SK-N-MC (cell line): ENCODE measurements around the gene FGG.

Experiments
- DNase-seq: peaks from one replicate; pipeline ENCODE4 v3.0.0-alpha.2; 2011; ENCODE audit warnings: low read depth, low spot score
- H3K27ac ChIP-seq: fragments of 200-600 bp; sonication (generic); 2 replicates; pipeline ENCODE4 v1.5.1; 2016; ENCODE audit warnings: mixed run types
- H3K36me3 ChIP-seq: fragments of 200-600 bp; sonication (generic); 2 replicates; pipeline ENCODE4 v1.6.1; 2017; ENCODE audit warnings: antibody characterized with exemption, low read length, mixed read lengths; ENCODE audit not compliant: insufficient read depth
- H3K4me3 ChIP-seq: fragments of 200-600 bp; sonication (generic); 2 replicates; pipeline ENCODE4 v1.5.1; 2016
- H3K9ac ChIP-seq: fragments of 200-600 bp; sonication (generic); 2 replicates; pipeline ENCODE4 v1.8.0; 2017; ENCODE audit warnings: mixed run types, mixed read lengths; ENCODE audit not compliant: insufficient read length
- H3K9me3 ChIP-seq: fragments of 200-600 bp; sonication (generic); 2 replicates; pipeline ENCODE4 v1.6.1; 2017; ENCODE audit warnings: low read depth, mild to moderate bottlenecking, antibody characterized with exemption, low read length, moderate library complexity, mixed read lengths
- EZH2 ChIP-seq: fragments of 200-600 bp; sonication (generic); IDR thresholded peaks from one replicate; pipeline ENCODE4 v1.6.1; 2017; ENCODE audit warnings: antibody characterized with exemption
- FOXP2 ChIP-seq: optimal IDR thresholded peaks from 2 replicates; pipeline ENCODE3; 2011; ENCODE audit warnings: mild to moderate bottlenecking, moderate library complexity; ENCODE audit not compliant: insufficient read depth; ENCODE audit errors: extremely low read length, control extremely low read depth
- POLR2AphosphoS5 ChIP-seq: IDR thresholded peaks from 2 replicates; pipeline ENCODE4 v1.6.1; 2012; ENCODE audit warnings: mild to moderate bottlenecking, low read depth, low read length, borderline replicate concordance

FGG gene

GRCh38 chr4:154630324-154630723 lies 17.9 kb upstream of the FGG start:
- H3K9ac ChIP-seq, result no peak overlapping the region
- H3K4me3 ChIP-seq, result no peak overlapping the region
- TF ChIP-seq EZH2 (no peak), FOXP2 (no peak), POLR2AphosphoS5 (no peak)
- no peak for DNase-seq
- H3K36me3 ChIP-seq, result no peaks in the 10 kb centered on the region
- H3K27ac ChIP-seq, result no peak overlapping the region
- H3K9me3 ChIP-seq, result no peaks in the 10 kb centered on the region

GRCh38 chr4:154626793-154627484 lies 14.5 kb upstream of the FGG start:
- no peaks in the 10 kb centered on the region for H3K36me3 ChIP-seq
- H3K9me3 ChIP-seq, result no peaks in the 10 kb centered on the region
- no peak for DNase-seq
- H3K4me3 ChIP-seq, result no peak overlapping the region
- no peak overlapping the region for H3K27ac ChIP-seq
- no peak overlapping the region for H3K9ac ChIP-seq
- no peak for TF ChIP-seq FOXP2
- TF ChIP-seq EZH2, result no peak
- TF ChIP-seq POLR2AphosphoS5, result no peak

DNA sequence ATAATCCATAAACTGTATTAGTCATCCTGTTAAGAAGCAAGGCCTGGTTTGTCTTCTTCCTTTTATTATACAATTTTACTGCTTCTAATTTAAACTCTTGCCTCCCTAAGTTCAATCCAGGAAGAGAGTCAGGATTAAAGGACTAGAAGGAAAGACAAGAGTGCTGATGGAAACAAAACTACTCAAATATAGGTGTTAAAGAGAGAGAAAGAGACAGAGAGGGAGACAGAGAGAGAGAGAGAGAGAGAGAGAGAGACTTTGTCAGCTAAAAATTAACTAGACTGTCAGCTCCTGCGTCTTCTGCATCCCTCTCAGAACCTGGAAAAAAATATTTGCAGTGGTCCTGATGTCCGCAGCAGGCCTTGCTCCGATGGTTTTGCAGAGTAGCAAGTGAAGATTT lies 13.5 kb upstream of the FGG start:
- H3K9ac ChIP-seq, result no peak overlapping the region
- H3K36me3 ChIP-seq, result no peaks in the 10 kb centered on the region
- no peak for DNase-seq
- TF ChIP-seq POLR2AphosphoS5 (no peak), FOXP2 (no peak), EZH2 (no peak)
- no peaks in the 10 kb centered on the region for H3K9me3 ChIP-seq
- no peak overlapping the region for H3K27ac ChIP-seq
- no peak overlapping the region for H3K4me3 ChIP-seq

DNA sequence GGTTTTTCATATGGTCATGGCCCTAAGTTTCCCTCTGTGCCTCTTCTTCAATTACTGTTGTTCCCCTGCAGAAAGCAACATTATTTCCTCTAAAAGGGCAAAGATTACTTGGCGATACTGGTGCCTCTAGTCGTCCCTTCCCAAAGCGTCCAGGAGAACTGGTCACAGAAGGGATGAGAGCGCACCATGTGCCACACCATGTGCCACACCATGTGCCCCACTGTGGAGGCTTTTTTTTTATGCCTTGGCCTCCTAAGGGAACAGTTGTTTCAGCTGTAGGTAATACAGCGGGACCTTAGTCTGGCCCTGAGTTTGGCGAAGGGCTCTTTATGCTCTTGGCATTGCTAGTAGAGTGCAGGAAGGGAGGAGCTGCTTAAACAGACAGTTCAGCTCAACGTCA lies 11.5 kb upstream of the FGG start:
- DNase-seq, result no peak
- H3K4me3 ChIP-seq, result no peak overlapping the region
- H3K9me3 ChIP-seq, result no peaks in the 10 kb centered on the region
- H3K9ac ChIP-seq, result no peak overlapping the region
- no peaks in the 10 kb centered on the region for H3K36me3 ChIP-seq
- no peak overlapping the region for H3K27ac ChIP-seq
- TF ChIP-seq EZH2, result no peak
- TF ChIP-seq FOXP2, result no peak
- no peak for TF ChIP-seq POLR2AphosphoS5

DNA sequence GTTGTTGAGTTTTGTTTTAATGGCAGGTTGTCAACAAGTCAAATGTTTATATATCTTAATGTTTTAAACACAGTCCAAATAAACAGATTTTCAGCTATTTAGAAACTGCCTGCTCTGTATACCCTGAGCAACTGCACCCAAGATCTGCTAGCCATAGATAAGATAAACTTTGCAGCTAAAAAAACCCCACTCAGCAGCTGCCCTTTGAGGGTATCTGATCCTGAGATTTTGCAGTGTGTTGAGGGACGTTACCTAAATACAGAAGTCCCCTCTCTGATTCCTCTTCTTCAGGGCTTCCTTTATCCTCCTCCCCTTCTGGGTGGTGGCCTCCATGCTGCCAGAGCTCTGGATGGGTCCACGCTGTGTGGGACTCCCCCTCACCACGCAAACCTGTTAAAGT lies 11.0 kb upstream of the FGG start:
- TF ChIP-seq FOXP2, result no peak
- no peak for TF ChIP-seq EZH2
- TF ChIP-seq POLR2AphosphoS5, result no peak
- no peak overlapping the region for H3K9ac ChIP-seq
- H3K27ac ChIP-seq, result no peak overlapping the region
- no peak overlapping the region for H3K4me3 ChIP-seq
- no peaks in the 10 kb centered on the region for H3K9me3 ChIP-seq
- H3K36me3 ChIP-seq, result no peaks in the 10 kb centered on the region
- no peak for DNase-seq

GRCh38 chr4:154622598-154622997 lies 10.1 kb upstream of the FGG start:
- Histone ChIP-seq H3K27ac (no peak overlapping the region), H3K36me3 (no peaks in the 10 kb centered on the region), H3K4me3 (no peak overlapping the region), H3K9ac (no peak overlapping the region), H3K9me3 (no peaks in the 10 kb centered on the region)
- no peak for DNase-seq
- TF ChIP-seq POLR2AphosphoS5, result no peak
- no peak for TF ChIP-seq EZH2
- no peak for TF ChIP-seq FOXP2

DNA sequence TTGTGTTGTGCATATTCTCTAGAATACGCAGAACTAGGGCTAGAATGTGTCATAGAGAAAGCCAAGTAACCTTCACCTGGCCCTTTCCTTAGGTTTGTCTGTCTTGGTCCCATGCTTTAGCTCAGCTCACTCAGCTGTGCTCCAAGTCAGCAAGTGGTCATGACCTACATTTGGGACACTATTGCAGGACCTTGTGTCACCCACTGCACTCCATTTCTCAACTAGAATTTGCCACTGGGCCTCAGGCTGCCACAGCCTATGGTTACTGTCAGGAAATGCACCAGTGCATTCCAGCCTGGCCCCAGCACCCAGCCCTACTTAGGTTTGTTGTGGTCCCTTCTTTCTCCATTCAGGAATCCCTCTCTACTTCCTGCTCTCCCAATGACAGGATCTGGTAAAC lies 7.7 kb upstream of the FGG start:
- H3K36me3 ChIP-seq, result no peaks in the 10 kb centered on the region
- H3K9ac ChIP-seq, result no peak overlapping the region
- H3K27ac ChIP-seq, result no peak overlapping the region
- no peak for DNase-seq
- TF ChIP-seq POLR2AphosphoS5, result no peak
- no peak for TF ChIP-seq EZH2
- no peak for TF ChIP-seq FOXP2
- H3K9me3 ChIP-seq, result no peaks in the 10 kb centered on the region
- no peak overlapping the region for H3K4me3 ChIP-seq

DNA sequence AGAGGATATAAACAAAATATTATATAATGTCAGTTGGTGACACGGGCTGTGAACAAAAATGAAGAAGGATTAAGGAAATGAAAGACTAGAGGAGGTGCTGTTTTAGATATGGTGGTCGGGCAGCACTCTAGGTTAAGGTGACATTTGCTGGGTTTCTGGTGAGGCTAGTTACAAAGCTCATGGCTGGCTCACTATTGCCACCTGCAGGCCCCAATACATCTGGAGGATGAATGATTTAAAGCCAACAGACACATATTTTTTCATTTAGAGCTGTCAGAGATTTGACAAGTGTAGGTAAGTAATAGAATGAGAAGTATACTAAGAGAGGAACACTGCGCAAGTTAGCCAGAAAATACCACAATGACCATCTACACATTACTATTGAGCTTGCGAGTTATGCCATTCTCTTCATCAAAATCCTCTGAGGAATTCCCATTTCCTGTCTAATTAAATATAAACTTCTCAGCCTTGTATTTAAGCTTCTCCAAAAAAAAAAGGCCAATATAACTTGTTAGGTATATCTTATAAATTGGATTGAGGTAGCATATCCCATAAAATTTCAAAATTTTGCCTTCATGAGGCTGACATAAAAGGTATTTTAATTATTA lies 6.4 kb upstream of the FGG start:
- H3K36me3 ChIP-seq, result no peaks in the 10 kb centered on the region
- DNase-seq, result no peak
- no peak for TF ChIP-seq EZH2
- no peak for TF ChIP-seq POLR2AphosphoS5
- no peak for TF ChIP-seq FOXP2

DNA sequence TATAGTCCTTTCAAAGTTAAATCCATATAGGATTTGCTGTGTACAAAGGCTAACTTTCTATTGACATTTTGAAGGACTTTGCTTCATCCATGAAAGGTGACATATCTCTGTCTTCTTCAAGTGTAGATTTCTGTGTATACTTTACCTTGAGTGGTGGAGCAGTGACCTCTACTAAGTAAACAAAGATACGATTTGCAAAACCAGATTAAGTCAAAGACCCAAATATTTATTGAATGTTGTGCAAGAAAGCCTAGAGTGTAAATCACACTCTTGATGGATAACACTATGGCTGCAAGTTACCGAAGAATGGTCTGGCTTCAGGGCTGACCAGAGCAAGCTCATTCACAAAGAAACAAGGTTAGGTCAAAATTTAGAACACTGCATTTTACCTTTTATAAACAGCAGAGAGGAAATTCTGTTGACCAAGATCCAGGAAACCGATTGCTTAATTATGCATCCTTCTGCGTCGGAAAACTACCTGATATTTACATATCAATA lies 5.4 kb upstream of the FGG start:
- Histone ChIP-seq H3K36me3 (no peaks in the 10 kb centered on the region), H3K4me3 (no peak overlapping the region), H3K27ac (no peak overlapping the region), H3K9ac (no peak overlapping the region), H3K9me3 (no peaks in the 10 kb centered on the region)
- DNase-seq, result no peak
- TF ChIP-seq EZH2, result no peak
- TF ChIP-seq POLR2AphosphoS5, result no peak
- TF ChIP-seq FOXP2, result no peak

More for the DNA sequence above, 6.4 kb upstream of the FGG start:
- H3K9me3 ChIP-seq, result no peaks in the 10 kb centered on the region
- H3K27ac ChIP-seq, result no peak overlapping the region
- no peak overlapping the region for H3K9ac ChIP-seq
- no peak overlapping the region for H3K4me3 ChIP-seq
